Cardiac muscle cell (in vitro differentiated cells and primary cell): ENCODE results near the gene CORT. TPM values are rescaled to one million over a fixed set of nuclear protein-coding genes. Genes with fewer than 3 reads are reported as not detected.
"Not testable (repeated sequence)": the region's sequence is repeated elsewhere in the genome, so short reads cannot be mapped to it uniquely, and the experiment has no call there.

Experiments used
- DNase-seq, 2 donors: peaks; one replicate each; pipeline versions ENCODE4 v3.0.0 to v3.0.0-alpha.2; 2010 to 2017; ENCODE audit warnings: low read depth in 1 of 2, low spot score in 1 of 2
- H3K27ac ChIP-seq: fragments of 200-600 bp; sonication (generic); 2 replicates; pipeline ENCODE4 v1.5.1; 2016
- H3K27me3 ChIP-seq: fragments of 200-600 bp; sonication (generic); 2 replicates; pipeline ENCODE4 v1.6.0; 2016; ENCODE audit warnings: control low read depth
- H3K36me3 ChIP-seq: fragments of 200-600 bp; sonication (generic); 2 replicates; pipeline ENCODE4 v1.5.1; 2016; ENCODE audit warnings: control low read depth
- H3K4me1 ChIP-seq: fragments of 200-600 bp; sonication (generic); 2 replicates; pipeline ENCODE4 v1.8.1; 2017; ENCODE audit warnings: low read depth, mild to moderate bottlenecking, mixed run types
- H3K4me3 ChIP-seq: fragments of 200-600 bp; sonication (generic); 2 replicates; pipeline ENCODE4 v1.5.1; 2016; ENCODE audit warnings: mild to moderate bottlenecking
- H3K9me3 ChIP-seq: fragments of 200-600 bp; sonication (generic); 2 replicates; pipeline ENCODE4 v1.5.1; 2017; ENCODE audit warnings: low read depth, mild to moderate bottlenecking, control low read depth
- polyA plus RNA-seq: library from polyadenylated mRNA; unstranded; fragments of >200 nt; fragmentation: Nextera tagmentation; extraction: Ambion mirVana; gene quantifications from 2 replicates; pipeline ENCODE4 v1.2.1, GENCODE V29; 2016
- total RNA-seq: library from RNA; depleted of rRNA; stranded (reverse); fragments of >200 nt; gene quantifications from 2 replicates; pipeline ENCODE4 v1.2.3, GENCODE V29; 2016
- TF ChIP-seq, protein P1 (sequence below): IDR thresholded peaks from 2 replicates; pipeline ENCODE4 v1.5.1; 2012; ENCODE audit warnings: low read depth, mild to moderate bottlenecking, low read length

CORT gene
- total and polyA plus RNA-seq, 2 experiments from 2014 or later: 2.3 TPM

DNA sequence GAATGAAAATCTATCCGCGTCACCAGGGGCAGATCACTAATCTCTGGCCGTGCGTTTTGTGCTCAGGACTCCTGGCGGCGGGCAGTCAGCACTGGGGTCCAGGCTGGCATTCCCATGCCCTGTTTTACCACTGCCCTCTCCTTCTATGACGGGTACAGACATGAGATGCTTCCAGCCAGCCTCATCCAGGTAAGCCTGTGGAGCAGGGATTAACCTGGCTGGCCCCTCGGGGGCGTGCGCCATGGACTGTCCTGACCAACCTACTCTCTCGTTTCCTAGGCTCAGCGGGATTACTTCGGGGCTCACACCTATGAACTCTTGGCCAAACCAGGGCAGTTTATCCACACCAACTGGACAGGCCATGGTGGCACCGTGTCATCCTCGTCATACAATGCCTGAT, 30.5 kb upstream of the CORT start:
- DNase-seq: no peak
- no peak overlapping the region for H3K4me3 ChIP-seq
- no peak overlapping the region for H3K27ac ChIP-seq

DNA sequence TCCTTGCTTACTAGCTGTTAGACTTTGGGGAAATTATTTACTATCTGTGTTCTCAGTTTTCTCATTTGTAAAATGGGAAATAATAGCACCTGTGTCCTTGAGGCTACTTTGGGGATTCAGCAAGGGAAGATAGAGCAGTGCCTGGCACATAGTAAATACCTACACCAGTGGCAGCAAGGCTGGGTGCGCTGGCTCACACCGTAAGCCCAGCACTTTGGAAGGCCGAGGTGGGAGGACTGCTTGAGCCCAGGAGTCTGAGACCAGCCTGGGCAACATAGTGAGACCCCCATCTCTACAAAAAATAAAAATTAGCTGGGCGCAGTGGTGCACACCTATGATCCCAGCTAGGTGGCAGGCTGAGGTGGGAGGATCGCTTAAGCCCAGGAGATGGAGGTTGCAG, 28.2 kb upstream of the CORT start:
- no peak for DNase-seq
- Histone ChIP-seq H3K27me3 (no peaks in the 10 kb centered on the region), H3K4me3 (no peak overlapping the region), H3K4me1 (no peaks in the 10 kb centered on the region), H3K9me3 (no peaks in the 10 kb centered on the region), H3K36me3 (peaks cover 29% of the 10 kb centered on the region), H3K27ac (peak overlapping the region; percentile 72)
- TF ChIP-seq, protein P1, sequence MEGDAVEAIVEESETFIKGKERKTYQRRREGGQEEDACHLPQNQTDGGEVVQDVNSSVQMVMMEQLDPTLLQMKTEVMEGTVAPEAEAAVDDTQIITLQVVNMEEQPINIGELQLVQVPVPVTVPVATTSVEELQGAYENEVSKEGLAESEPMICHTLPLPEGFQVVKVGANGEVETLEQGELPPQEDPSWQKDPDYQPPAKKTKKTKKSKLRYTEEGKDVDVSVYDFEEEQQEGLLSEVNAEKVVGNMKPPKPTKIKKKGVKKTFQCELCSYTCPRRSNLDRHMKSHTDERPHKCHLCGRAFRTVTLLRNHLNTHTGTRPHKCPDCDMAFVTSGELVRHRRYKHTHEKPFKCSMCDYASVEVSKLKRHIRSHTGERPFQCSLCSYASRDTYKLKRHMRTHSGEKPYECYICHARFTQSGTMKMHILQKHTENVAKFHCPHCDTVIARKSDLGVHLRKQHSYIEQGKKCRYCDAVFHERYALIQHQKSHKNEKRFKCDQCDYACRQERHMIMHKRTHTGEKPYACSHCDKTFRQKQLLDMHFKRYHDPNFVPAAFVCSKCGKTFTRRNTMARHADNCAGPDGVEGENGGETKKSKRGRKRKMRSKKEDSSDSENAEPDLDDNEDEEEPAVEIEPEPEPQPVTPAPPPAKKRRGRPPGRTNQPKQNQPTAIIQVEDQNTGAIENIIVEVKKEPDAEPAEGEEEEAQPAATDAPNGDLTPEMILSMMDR: no peak

More for the DNA sequence above, 30.5 kb upstream of the CORT start:
- no peaks in the 10 kb centered on the region for H3K9me3 ChIP-seq
- H3K4me1 ChIP-seq: no peaks in the 10 kb centered on the region
- no peaks in the 10 kb centered on the region for H3K27me3 ChIP-seq
- H3K36me3 ChIP-seq: peaks cover 46% of the 10 kb centered on the region
- TF ChIP-seq, protein P1: no peak

DNA sequence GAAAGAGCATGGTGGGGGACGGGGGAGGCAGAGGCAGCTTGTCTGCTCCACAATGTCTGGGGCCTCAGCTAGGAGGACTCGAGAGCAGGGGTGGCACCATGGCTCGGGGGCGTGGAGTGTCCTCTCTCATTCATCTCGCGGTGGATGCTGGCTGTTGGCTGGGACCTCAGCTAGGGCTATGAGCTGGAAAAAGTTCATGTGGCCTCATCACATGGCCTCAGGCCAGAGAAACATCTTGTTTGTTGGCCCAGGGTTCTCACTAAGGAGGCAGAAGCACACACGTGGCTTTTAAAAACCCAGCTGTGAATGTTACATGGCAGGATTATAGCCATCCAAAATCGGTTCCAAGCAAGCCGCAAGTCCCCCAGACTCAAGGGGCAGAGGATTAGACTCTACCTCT, 25.8 kb upstream of the CORT start:
- Histone ChIP-seq H3K9me3 (no peaks in the 10 kb centered on the region), H3K4me3 (no peak overlapping the region), H3K27ac (no peak overlapping the region)

DNA sequence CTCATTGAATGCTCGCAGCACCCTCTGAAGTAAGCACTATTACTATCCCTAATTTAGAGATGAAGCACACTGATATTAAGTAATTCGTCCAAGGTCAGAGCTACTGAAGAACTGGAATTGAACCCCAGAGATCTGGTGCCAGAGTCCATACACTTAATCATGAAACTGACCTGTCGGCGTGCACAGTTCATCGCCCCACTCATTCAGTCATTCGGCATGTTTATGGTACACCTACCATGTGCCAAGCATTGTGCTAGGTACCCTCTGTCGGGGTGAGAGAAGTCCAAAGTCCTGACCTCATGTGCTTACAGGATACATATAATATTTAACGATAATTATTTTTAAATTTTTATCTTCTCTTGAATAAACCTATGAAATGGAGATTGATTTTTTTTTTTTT, 25.2 kb upstream of the CORT start:
- TF ChIP-seq, protein P1: no peak
- no peak overlapping the region for H3K4me3 ChIP-seq
- no peaks in the 10 kb centered on the region for H3K9me3 ChIP-seq
- no peaks in the 10 kb centered on the region for H3K27me3 ChIP-seq
- H3K27ac ChIP-seq: no peak overlapping the region
- DNase-seq: no peak
- H3K4me1 ChIP-seq: no peaks in the 10 kb centered on the region
- peaks cover 12% of the 10 kb centered on the region for H3K36me3 ChIP-seq

More for the DNA sequence above, 25.8 kb upstream of the CORT start:
- Histone ChIP-seq H3K27me3 (no peaks in the 10 kb centered on the region), H3K4me1 (no peaks in the 10 kb centered on the region), H3K36me3 (peaks cover 17% of the 10 kb centered on the region)
- TF ChIP-seq, protein P1: no peak
- peak in 1 of 2 donors; percentile 61 for DNase-seq

DNA sequence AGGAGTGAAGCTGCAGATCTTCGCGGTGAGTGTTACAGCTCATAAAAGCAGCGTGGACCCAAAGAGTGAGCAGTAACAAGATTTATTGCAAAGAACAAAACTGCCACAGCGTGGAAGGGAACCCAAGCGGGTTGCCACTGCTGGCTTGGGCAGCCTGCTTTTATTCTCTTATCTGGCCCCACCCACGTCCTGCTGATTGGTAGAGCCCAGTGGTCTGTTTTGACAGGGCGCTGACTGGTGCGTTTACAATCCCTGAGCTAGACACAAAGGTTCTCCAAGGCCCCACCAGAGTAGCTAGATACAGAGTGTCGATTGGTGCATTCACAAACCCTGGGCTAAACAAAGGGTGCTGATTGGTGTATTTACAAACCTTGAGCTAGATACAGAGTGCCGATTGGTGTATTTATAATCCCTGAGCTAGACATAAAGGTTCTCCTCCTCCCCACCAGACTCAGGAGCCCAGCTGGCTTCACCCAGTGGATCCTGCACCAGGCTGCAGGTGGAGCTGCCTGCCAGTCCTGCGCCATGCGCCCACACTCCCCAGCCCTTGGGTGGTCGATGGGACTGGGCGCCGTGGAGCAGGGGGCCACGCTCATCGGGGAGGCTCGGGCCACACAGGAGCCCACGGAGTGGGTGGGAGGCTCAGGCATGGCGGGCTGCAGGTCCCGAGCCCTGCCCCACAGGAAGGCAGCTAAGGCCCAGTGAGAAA, 23.9 kb upstream of the CORT start:
- not testable (repeated sequence) for H3K36me3 ChIP-seq, H3K27me3 ChIP-seq, H3K4me1 ChIP-seq, H3K27ac ChIP-seq, H3K9me3 ChIP-seq, DNase-seq, H3K4me3 ChIP-seq

DNA sequence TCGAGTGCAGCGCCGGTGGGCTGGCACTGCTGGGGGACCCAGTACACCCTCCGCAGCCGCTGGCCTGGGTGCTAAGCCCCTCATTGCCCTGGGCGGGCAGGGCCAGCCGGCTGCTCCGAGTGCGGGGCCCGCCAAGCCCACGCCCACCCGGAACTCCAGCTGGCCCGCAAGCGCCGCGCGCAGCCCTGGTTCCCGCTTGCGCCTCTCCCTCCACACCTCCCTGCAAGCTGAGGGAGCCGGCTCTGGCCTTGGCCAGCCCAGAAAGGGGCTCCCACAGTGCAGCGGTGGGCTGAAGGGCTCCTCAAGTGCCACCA, 23.3 kb upstream of the CORT start:
- H3K4me1 ChIP-seq, DNase-seq, H3K27ac ChIP-seq: not testable (repeated sequence)

DNA sequence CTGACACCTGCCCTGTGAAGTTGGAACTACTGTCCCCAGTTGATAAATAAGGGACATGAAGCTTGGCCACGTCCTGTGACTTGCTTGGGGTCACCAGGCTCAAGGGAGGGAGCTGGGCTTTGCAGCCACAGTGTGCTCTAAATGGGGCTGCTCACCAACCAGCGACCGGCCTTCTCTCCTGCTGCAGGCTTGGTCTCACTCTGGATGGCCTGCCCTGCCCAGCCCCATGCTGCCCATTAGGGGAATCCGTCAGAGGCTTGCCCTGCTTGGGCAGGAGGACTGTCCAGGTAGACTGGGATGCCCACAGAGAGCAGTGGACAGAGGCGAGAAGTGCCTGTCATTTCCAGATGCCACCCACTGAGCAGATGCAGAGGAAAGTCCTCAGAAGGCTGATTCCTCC, 20.8 kb upstream of the CORT start:
- DNase-seq: no peak

More for the DNA sequence above, 23.3 kb upstream of the CORT start:
- not testable (repeated sequence) for H3K4me3 ChIP-seq, H3K36me3 ChIP-seq, H3K9me3 ChIP-seq, H3K27me3 ChIP-seq

More for the DNA sequence above, 20.8 kb upstream of the CORT start:
- Histone ChIP-seq H3K4me1 (peaks cover 4% of the 10 kb centered on the region), H3K9me3 (no peaks in the 10 kb centered on the region), H3K4me3 (no peak overlapping the region), H3K27me3 (no peaks in the 10 kb centered on the region), H3K27ac (no peak overlapping the region), H3K36me3 (no peaks in the 10 kb centered on the region)
- TF ChIP-seq, protein P1: no peak
